SH-SY5Y (cell line): ENCODE measurements around the gene AOC3.

Source experiments
- GATA2 ChIP-seq: IDR thresholded peaks from 2 replicates; pipeline ENCODE4 v1.6.1; 2011; ENCODE audit warnings: mild to moderate bottlenecking, low read depth, low read length
- GATA3 ChIP-seq: IDR thresholded peaks from 2 replicates; pipeline ENCODE4 v1.6.1; 2011; ENCODE audit warnings: low read depth, mild to moderate bottlenecking, low read length, moderate library complexity

DNA sequence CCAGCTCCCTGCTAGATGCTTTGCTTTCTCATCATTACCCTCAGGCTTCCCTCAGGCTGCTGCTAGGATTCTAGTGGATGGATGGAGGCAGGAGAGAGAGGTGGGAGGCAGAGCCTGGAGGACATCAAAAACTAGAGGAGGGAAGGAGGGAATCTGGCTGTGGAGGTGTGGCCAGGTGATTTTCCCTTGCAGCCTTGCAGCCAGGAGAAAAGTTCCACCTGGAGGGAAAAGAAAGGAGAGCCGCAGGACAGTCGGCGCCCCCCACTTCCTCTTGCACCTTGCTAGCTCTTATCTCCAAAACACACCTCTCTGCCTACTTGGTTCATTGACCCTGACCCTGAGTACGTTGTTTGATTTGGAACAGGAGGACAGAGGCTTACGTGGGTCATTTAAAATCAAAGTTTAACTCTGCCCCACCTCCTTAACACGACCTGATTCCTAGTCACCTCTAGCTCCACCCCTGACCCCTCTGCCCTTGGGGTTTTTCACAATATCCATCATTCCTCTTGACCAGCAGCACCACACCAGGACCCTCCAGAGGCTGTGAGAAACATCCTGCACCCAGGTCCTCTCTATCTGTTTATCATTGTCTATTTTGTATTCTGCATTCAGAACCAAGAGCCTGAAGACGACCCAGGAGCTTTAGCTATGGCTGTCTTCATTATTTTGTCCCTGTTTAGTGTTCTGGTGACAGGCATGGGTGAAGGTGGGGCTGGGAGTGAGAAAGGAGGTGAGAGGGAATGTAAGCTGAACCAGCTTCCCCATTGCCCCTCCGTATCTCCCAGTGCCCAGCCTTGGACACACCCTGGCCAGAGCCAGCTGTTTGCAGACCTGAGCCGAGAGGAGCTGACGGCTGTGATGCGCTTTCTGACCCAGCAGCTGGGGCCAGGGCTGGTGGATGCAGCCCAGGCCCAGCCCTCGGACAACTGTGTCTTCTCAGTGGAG lies 15.9 kb downstream of the AOC3 start:
- TF ChIP-seq GATA2 (no peak), GATA3 (no peak)
